HepG2 (cell line): ENCODE data around the gene MLLT1.

Source experiments
- ATF6 ChIP-seq: sonication (generic); formaldehyde crosslinking; conservative IDR thresholded peaks from 2 replicates; pipeline ENCODE4 v1.4.0; 2020; ENCODE audit warnings: missing genetic modification reagents
- CREB3 ChIP-seq: sonication (generic); formaldehyde crosslinking; IDR thresholded peaks from 2 replicates; pipeline ENCODE4 v1.5.0; 2020; ENCODE audit warnings: missing genetic modification reagents
- E2F5 ChIP-seq: sonication (generic); formaldehyde crosslinking; conservative IDR thresholded peaks from 2 replicates; pipeline ENCODE4 v1.4.0; 2020; ENCODE audit warnings: missing genetic modification reagents
- EZH2 ChIP-seq: conservative IDR thresholded peaks from 2 replicates; pipeline ENCODE4 v1.6.1; 2012; ENCODE audit warnings: mild to moderate bottlenecking, low read depth, low read length, moderate library complexity
- ZNF296 ChIP-seq: sonication (generic); formaldehyde crosslinking; conservative IDR thresholded peaks from 2 replicates; pipeline ENCODE4 v1.5.0; 2020; ENCODE audit warnings: mild to moderate bottlenecking, missing genetic modification reagents

- TF ChIP-seq ATF6 (CRISPR knock-in tag) (no peak), EZH2 (no peak), ZNF296 (CRISPR knock-in tag) (no peak), E2F5 (CRISPR knock-in tag) (no peak), CREB3 (CRISPR knock-in tag) (no peak)
These were observed 37.1 kb downstream of the MLLT1 start for GRCh38 chr19:6242677-6243076.
